ENCODE measurements around the gene ABT1.

- TF ChIP-seq CTCF (conservative IDR thresholded peaks at IDR 0.05; ENCODE audit: low read length) (no peak), EZH2phosphoT487 (IDR thresholded peaks at IDR 0.05; ENCODE audit: borderline replicate concordance, low read depth, low read length) (no peak)
Measured at GRCh38 chr6:26581164-26581915, 15.4 kb upstream of the ABT1 start.
